Measurements from ENCODE around the gene STUM.

STUM gene

GRCh38 chr1:226650236-226650841 is 101.8 kb downstream of the STUM start:
- no peak for DNase-seq (ENCODE audit: low read depth in 1 of 2, low spot score in 1 of 2)

DNA sequence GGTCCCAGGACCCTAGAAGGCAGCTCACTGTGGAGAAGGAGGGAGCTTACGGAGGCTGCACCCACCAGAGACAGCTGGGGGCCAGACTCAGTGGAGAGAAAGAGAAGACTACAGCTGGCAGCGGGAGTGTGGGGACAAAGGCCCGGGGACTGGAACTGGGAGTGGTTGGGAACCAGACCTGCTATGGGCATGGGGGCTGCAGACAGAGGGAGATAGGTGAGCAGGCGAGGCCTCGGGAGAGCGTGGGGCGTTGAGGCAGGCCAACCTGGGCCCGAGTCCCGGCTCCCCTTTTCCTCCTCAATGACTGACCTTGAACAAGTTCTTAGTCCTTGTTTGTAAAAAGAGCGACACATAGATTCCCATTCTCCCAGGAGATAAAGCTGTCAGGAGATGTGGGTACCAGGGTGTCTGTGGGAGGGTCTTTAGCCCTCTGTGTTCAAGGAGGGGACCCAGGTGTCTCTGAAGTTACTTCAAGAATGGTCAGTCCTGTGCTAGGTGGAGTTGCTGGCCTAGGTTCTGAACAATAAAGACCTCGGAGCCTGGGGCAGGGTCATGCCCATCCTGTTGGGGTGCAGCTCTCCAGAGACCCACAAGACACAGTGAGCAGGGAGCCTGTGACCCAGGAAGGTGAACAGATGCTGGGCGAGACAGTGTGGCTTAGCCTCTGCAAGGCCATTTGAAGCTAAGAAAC is 102.6 kb downstream of the STUM start:
- no peak for DNase-seq (ENCODE audit: low read depth in 1 of 2, low spot score in 1 of 2)

- no peak for DNase-seq (ENCODE audit: low read depth in 1 of 2, low spot score in 1 of 2)
Observed at GRCh38 chr1:226651732-226652105, 103.2 kb downstream of the STUM start.

DNA sequence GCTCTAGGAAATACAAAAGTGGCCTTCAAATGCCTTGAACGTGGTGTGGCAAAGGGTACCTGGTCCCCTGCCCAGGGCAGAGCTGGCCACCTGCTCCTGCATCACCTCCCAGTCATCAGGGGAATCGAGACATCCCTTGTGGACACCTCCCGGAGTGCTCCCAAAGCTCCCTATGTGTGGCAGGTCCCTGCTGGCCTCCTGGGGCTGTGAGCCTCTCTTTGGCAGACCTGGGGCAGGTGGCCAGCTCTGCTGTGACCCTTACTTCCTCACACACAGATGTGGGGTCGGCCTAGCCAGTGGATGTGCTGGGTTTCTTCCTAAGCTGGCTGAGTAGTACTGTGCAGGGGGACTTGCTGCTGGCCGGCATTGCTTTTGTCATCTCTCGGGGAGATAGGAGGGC is 104.0 kb downstream of the STUM start:
- no peak for DNase-seq (ENCODE audit: low read depth in 1 of 2, low spot score in 1 of 2)

- DNase-seq (ENCODE audit: low read depth in 1 of 2, low spot score in 1 of 2) = no peak
Observed at GRCh38 chr1:226653311-226653921, 104.9 kb downstream of the STUM start.

DNA sequence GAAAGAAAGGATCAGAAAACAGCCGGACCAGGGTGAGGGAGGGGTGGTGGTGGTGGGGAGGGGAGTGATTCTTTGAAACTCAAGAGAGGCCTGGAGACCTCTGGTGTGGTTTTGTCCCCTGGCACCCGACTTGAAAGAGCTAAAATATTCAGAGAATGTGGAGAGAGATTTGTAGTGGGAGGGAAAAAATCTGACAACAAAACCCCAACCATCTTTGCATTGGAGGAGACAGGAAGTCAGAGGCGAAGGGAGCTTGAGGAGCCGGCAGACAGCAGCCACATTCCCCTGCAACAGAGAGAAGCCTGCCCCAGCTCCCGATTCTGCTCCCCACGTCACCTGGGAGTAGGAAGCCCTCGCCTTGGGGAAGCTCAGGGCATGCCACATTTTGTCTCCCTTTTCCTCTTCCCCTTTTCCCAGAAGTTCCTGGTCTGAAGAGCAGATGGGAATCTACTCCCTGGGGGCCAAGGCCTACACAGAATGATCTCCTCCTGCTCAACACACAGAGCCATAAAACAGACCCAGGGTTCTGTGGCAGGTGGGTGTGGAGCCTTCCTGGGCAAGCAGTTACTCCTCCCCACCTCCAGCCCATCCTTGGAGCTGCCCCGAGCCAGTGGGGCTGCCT is 105.6 kb downstream of the STUM start:
- DNase-seq (ENCODE audit: low read depth in 1 of 2, low spot score in 1 of 2) = no peak

GRCh38 chr1:226654668-226655055 is 106.1 kb downstream of the STUM start:
- no peak for DNase-seq (ENCODE audit: low read depth in 1 of 2, low spot score in 1 of 2)

DNA sequence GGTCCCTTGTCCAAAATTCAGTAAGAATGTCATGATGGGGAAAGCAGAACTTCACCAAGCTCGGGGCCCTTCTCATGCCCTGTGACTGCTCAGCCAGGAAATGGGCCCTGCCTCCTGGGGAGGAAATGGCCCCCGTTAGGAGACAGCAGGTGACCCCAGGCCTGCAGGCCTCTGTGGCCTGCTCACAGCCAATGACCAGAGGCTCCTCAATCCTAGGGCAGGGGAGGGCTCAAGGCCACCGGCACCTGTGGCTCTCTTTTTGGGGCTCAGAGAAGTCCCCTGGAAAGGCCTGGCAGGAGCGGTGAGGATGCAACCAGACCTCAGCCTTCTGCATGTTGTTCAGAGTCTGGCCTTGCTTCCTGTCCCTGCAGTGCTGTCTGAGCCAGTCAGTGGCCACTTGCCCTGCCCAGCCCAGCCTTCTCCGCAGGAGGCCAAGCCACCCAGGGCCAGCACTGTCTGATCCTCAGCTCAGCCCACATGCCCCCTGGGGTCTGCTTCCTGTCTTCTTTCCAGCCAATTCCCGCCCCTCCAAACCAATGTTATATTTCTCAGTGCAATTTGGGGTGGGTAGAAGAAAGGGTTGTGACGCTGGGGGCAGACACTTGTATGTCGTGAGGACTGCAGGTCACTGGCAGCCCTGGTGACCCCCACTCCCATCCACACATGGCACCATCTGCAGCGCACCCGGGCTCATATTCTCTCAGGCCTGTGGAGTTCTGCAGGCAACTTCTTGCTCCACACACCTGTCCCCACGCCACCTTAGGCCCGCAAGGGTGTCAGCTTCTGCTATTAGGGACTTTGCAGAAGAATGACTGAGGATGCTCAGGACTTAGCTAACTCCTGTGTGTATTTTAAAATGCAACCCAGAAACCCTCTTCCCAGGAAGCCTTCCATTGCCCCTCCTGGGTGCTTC is 106.9 kb downstream of the STUM start:
- DNase-seq (ENCODE audit: low read depth in 1 of 2, low spot score in 1 of 2) = no peak

GRCh38 chr1:226656201-226656600 is 107.6 kb downstream of the STUM start:
- DNase-seq (ENCODE audit: low read depth in 1 of 2, low spot score in 1 of 2) = no peak

- DNase-seq (ENCODE audit: low read depth in 1 of 2, low spot score in 1 of 2) = no peak
Observed at GRCh38 chr1:226656601-226657277, 108.2 kb downstream of the STUM start.

- DNase-seq (ENCODE audit: low read depth in 1 of 2, low spot score in 1 of 2) = no peak
Observed at GRCh38 chr1:226657895-226658545, 109.5 kb downstream of the STUM start.

DNA sequence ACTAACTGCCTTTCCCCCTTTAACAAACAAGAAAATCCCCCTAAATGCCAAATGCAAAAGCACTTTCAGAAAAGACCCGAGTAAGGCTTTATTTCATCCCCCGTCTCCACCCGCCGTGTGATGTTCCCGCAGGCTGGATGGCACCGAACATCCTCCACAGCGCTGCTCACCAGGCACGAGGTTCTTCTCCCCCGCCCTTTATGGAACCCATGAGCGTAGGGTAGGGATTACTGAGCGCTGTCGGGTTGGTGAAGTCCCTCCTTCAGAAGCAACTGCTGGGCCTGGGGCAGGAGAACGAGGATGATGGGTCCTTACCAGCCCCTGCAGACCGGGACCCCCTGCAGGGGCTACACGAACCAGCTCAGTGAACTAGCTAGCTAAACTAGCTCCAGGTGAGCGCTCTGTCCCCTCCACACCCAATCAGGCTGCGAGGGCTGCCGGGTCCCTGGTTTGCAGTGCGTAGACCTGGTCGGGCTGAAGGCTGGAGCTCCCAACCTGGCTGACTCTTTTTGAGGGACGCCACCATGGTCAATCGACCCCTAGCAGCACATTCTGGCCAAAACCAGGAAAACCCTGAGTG is 110.1 kb downstream of the STUM start:
- DNase-seq (ENCODE audit: low read depth in 1 of 2, low spot score in 1 of 2) = no peak
